HUES64 (cell line): ENCODE data around the gene SPRYD3.
"Not testable (repeated sequence)": the region's sequence is repeated elsewhere in the genome, so short reads cannot be mapped to it uniquely, and the experiment has no call there.

ENCODE experiments used
- H3K27ac ChIP-seq: 2 replicates; pipeline ENCODE4 v1.7.0; 2013; ENCODE audit warnings: low read depth, low read length, inconsistent platforms
- H3K27me3 ChIP-seq: 2 replicates; pipeline ENCODE4 v1.6.1; 2013; ENCODE audit warnings: mild to moderate bottlenecking, low read length; ENCODE audit not compliant: insufficient read depth
- H3K36me3 ChIP-seq: 2 replicates; pipeline ENCODE4 v1.6.1; 2013; ENCODE audit warnings: mild to moderate bottlenecking, low read length; ENCODE audit not compliant: insufficient read depth
- H3K4me1 ChIP-seq: 2 replicates; pipeline ENCODE4 v1.6.1; 2013; ENCODE audit warnings: mild to moderate bottlenecking, low read length, moderate library complexity; ENCODE audit not compliant: insufficient read depth
- H3K4me3 ChIP-seq: 2 replicates; pipeline ENCODE4 v1.5.1; 2013; ENCODE audit warnings: mild to moderate bottlenecking, low read length, moderate library complexity
- H3K9ac ChIP-seq: 2 replicates; pipeline ENCODE4 v1.6.1; 2013; ENCODE audit warnings: mild to moderate bottlenecking, low read depth, low read length
- H3K9me3 ChIP-seq: 2 replicates; pipeline ENCODE4 v1.6.1; 2013; ENCODE audit warnings: low read depth, low read length; ENCODE audit not compliant: insufficient read depth
- WGBS: fragments of 150-250, 120-280 bp; methylation state at CpG from one replicate; pipeline ENCODE4 v1.1.7; 2013; ENCODE audit warnings: missing lambda C conversion rate; 5-methylcytosine and 5-hydroxymethylcytosine counted together

Gene SPRYD3

DNA sequence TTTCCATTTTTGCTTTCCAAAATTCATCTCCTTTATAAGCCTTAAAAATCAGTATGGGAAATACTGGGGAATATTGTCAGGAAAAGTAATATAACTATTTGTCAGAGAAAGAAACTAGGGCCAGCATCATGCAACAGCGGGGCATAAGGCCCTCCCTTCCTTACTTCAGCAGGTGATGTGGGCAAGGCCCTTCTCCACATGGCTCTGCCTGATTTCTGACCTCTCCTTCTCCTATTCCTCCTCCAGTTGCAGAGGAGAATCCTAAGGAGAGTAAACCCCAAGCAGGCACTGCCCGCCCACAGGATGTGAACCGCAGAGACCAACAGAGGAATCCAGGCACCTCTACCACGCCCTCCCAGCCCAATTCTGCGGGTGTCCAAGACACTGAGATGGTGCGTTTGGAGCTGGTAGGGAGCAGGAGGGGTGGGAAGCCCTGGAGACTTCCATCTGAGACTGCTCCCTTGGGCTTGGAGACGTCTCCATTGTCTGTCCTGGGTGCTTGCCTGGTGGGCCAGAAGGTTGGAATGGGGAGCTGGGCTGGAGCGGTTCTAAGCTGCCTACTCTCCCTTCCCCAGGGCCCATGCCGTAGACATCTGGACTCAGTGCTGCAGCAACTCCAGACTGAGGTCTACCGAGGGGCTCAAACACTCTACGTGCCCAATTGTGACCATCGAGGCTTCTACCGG lies 21.4 kb upstream of the SPRYD3 start:
- Histone ChIP-seq H3K4me1 (peaks cover 12% of the 10 kb centered on the region), H3K27ac (no peak overlapping the region), H3K36me3 (no peaks in the 10 kb centered on the region), H3K9me3 (no peaks in the 10 kb centered on the region), H3K9ac (no peak overlapping the region), H3K27me3 (peaks cover 36% of the 10 kb centered on the region), H3K4me3 (no peak overlapping the region)
- WGBS, result 81% methylated on average over 13 of the region's 13 CpGs

DNA sequence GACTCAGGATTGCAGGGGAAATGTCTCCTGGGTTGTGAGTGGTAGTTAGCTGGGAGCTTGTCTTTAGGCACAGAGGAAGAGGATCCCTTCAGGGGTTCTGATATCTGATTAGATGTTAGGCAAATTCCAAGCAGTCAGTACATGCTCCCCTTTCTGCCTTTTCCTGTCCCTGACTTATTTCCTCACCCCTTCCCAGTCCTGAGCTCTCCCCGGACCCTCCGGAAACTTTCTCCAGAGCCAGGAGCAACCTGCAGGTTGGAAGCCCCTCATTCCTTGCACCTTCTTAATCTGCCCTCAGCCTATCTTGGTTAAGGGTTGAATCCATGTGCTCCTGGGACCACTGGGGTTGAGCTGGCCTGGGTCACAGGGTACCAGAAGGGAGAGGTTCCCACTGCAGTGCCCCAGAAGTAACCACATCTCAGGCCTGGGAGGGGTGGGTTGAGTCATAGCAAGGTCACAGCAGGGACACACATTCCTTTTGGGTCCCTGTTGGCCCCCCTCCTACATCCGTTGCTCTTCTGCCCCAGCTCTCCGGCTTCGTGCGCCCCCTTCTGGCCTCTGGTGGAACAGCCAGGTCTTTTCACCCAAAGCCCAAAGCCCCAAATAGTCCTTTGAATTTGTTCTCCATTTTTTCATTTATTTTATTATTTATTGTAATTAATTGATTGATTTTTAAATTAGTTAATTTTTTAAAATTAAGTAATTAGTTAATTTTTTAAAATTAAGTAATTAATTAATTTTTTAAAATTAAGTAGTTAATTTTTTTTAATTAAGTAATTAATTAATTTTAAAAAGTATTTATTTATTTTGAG lies 20.1 kb upstream of the SPRYD3 start:
- H3K27me3 ChIP-seq, result peaks cover 37% of the 10 kb centered on the region
- no peak overlapping the region for H3K9ac ChIP-seq
- WGBS, result 6% methylated on average over 6 of the region's 6 CpGs
- peak overlapping the region; percentile 76 for H3K4me3 ChIP-seq
- no peaks in the 10 kb centered on the region for H3K9me3 ChIP-seq
- no peaks in the 10 kb centered on the region for H3K36me3 ChIP-seq
- peaks cover 13% of the 10 kb centered on the region for H3K4me1 ChIP-seq
- H3K27ac ChIP-seq, result no peak overlapping the region

- Histone ChIP-seq H3K27ac (no peak overlapping the region), H3K27me3 (peaks cover 42% of the 10 kb centered on the region), H3K9ac (no peak overlapping the region), H3K4me3 (peak overlapping the region; percentile 76), H3K4me1 (peaks cover 21% of the 10 kb centered on the region), H3K36me3 (no peaks in the 10 kb centered on the region), H3K9me3 (no peaks in the 10 kb centered on the region)
- 14% methylated on average over 12 of the region's 13 CpGs for whole genome bisulfite sequencing
Observed at GRCh38 chr12:53098354-53098981, 19.3 kb upstream of the SPRYD3 start.

DNA sequence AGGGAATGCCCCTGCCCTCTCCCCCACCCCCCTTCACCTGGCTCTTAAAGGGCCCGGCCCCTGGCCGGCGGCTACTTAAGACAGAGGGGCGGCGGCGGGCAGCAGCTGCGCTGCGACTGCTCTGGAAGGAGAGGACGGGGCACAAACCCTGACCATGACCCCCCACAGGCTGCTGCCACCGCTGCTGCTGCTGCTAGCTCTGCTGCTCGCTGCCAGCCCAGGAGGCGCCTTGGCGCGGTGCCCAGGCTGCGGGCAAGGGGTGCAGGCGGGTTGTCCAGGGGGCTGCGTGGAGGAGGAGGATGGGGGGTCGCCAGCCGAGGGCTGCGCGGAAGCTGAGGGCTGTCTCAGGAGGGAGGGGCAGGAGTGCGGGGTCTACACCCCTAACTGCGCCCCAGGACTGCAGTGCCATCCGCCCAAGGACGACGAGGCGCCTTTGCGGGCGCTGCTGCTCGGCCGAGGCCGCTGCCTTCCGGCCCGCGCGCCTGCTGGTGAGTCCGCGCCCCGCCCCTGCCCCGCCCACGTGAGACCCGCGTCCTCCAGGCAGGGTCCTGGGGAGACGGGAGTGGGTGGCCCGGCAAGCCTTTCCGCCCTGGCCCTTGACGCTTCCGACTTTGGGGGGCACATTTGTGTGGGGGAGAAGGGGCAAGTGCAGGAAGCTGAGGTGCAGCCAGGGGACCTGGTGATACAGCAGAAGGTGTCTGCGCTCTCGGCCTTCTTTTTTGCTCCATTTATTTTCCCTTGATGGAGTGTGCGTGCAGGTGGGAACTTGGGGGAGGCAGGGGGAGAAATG lies 18.6 kb upstream of the SPRYD3 start, which contains the start of gene IGFBP6:
TSS of gene IGFBP6 (plus strand) at position 104 of the 790 bp plus-strand sequence. CDS start at position 155, 51 bp downstream.
- Histone ChIP-seq H3K27ac (no peak within 1 kb of the TSS), H3K4me1 (peaks cover 21% of the 10 kb centered on the region), H3K9ac (no peak within 1 kb of the TSS), H3K9me3 (no peaks in the 10 kb centered on the region), H3K36me3 (no peaks in the 10 kb centered on the region), H3K27me3 (peaks cover 42% of the 10 kb centered on the region), H3K4me3 (peak within 1 kb of the TSS; percentile 76)
- WGBS, result under 1% methylated on average over 51 of the region's 51 CpGs

- peak overlapping the region; percentile 76 for H3K4me3 ChIP-seq
- H3K9me3 ChIP-seq, result no peaks in the 10 kb centered on the region
- WGBS, result 0% methylated on average over 9 of the region's 9 CpGs
- no peak overlapping the region for H3K9ac ChIP-seq
- H3K36me3 ChIP-seq, result no peaks in the 10 kb centered on the region
- H3K27me3 ChIP-seq, result peaks cover 42% of the 10 kb centered on the region
- no peak overlapping the region for H3K27ac ChIP-seq
- H3K4me1 ChIP-seq, result peaks cover 21% of the 10 kb centered on the region
Observed at GRCh38 chr12:53097207-53097563, 18.0 kb upstream of the SPRYD3 start.

DNA sequence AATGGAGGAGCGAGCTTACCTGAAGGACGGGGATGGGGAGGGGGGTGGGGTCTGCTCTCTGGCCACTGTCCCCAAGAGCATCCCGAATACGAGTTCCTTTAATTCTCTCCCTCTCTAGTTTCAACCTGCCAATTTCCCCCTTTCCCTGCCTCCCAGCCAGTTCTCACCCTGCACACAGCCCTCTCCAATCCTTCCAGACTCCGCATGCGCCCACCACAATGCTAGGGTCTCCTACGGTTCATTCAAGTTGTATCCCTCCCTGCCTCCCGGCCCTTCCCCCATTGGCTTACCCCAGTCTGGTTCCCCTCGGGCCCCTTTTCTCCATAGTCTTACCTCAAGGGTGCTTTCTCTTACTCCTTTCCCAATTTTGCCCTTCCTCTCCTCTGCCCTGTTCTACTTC lies 17.6 kb upstream of the SPRYD3 start:
- H3K9ac ChIP-seq, result no peak overlapping the region
- no peaks in the 10 kb centered on the region for H3K9me3 ChIP-seq
- no peak overlapping the region for H3K27ac ChIP-seq
- peak overlapping the region; percentile 76 for H3K4me3 ChIP-seq
- H3K4me1 ChIP-seq, result peaks cover 21% of the 10 kb centered on the region
- no peaks in the 10 kb centered on the region for H3K36me3 ChIP-seq
- 2% methylated on average over 9 of the region's 9 CpGs for WGBS
- peaks cover 42% of the 10 kb centered on the region for H3K27me3 ChIP-seq

DNA sequence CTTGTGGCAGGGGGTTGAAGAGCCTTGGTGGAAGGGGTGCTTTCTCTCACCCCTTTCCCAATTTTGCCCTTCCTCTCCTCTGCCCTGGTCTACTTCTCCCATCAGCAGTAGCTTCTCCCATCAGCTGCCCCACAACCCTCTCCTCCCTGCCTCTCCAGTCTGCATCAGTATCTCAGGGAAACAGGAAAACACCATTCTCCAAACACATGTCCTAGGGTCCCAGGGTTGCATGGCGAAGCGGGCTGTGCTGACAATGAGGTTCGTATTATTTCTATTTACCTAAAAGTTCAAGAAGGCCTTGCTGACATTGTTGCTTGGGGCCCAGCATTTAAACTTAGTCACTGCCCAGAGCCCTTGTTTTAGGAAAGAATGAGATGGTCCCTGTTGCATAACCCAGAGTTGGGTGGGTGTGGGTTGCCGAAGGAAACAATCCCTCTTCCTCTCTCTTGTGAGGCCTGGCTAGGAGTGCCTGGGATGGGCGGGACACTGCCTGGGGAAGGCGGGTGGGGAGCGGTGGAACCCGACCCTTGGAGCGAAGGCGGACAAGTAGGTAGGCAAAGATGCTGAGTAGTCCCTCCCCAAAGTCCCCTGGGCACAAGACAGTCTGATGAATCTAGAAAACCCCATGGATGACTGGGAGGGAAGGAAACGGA lies 17.0 kb upstream of the SPRYD3 start:
- Histone ChIP-seq H3K4me3 (peak overlapping the region; percentile 76), H3K4me1 (peaks cover 25% of the 10 kb centered on the region), H3K9ac (no peak overlapping the region), H3K9me3 (no peaks in the 10 kb centered on the region), H3K36me3 (no peaks in the 10 kb centered on the region), H3K27me3 (peaks cover 42% of the 10 kb centered on the region), H3K27ac (no peak overlapping the region)
- 23% methylated on average over 11 of the region's 11 CpGs for WGBS

DNA sequence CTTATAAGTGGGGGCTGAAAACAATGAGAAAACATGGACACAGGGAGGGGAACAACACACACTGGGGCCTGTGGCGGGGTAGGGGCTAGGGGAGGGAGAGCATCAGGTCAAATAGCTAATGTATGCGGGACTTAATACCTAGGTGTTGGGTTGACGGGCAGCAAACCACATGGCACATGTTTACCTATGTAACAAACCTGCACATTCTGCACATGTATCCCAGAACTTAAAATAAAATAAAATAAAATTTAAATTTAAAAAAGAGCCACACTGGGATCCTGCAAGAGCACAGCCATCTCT lies 16.4 kb upstream of the SPRYD3 start:
- Histone ChIP-seq H3K27me3 (peaks cover 42% of the 10 kb centered on the region), H3K4me1 (peaks cover 25% of the 10 kb centered on the region)
- not testable (repeated sequence) for H3K9me3 ChIP-seq, H3K36me3 ChIP-seq, H3K9ac ChIP-seq, H3K27ac ChIP-seq, H3K4me3 ChIP-seq
- 88% methylated on average over 3 of the region's 3 CpGs for WGBS

DNA sequence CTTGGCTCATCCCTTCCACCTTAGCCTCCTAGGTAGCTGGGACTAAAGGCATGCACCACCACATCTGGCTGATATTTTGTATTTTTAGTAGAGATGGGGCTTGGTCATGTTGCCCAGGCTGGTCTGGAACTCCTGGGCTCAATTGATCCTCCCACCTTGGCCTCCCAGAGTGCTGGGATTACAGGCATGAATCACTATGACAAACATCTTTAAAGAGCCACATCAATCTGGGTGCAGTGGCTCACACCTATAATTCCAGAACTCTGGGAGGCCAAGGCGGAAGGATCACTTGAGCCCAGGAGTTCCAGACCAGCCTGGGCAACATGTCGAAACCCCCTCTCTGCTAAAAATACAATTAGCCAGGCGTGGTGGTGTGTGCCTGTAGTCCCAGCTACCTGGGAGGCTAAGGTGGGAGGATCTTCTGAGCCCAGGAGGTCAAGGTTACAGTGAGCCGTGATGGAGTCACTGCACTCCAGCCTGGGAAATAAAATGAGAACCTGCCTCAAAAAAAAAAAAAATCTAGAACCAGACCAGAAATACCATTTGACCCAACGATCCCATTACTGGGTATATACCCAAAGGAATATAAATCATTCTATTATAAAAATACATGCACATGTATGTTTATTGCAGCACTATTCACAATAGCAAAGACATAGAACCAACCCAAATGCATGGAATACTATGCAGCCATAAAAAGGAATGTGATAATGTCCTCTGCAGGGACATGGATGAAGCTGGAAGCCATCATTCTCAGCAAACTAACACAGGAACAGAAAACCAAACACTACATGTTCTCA lies 15.8 kb upstream of the SPRYD3 start:
- not testable (repeated sequence) for H3K36me3 ChIP-seq, H3K4me3 ChIP-seq, H3K9me3 ChIP-seq, H3K27ac ChIP-seq, H3K9ac ChIP-seq
- H3K27me3 ChIP-seq, result peaks cover 42% of the 10 kb centered on the region
- 96% methylated on average over 4 of the region's 5 CpGs for WGBS
- H3K4me1 ChIP-seq, result peaks cover 25% of the 10 kb centered on the region

DNA sequence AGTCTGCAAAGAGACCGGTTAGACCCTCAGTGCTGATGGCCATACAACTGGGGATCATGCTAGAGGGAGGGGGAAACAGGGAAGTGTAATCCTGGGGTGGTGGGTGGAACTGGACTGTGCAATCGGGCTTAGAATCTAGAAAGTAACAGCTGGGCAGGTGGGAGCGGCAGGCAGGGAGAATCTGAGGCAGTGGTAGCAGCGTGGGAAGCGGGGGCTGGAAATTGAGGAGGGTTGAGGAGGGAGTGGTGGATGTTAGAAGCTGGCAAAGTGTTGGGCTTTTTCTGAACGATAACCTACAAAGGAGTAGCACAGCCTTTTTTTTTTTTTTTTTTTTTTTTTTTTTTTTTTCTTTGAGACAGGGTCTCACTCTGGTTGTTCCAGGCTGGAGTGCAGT lies 15.2 kb upstream of the SPRYD3 start:
- Histone ChIP-seq H3K4me1 (peaks cover 25% of the 10 kb centered on the region), H3K9me3 (no peaks in the 10 kb centered on the region), H3K27ac (no peak overlapping the region), H3K36me3 (no peaks in the 10 kb centered on the region), H3K4me3 (no peak overlapping the region), H3K27me3 (peaks cover 42% of the 10 kb centered on the region), H3K9ac (no peak overlapping the region)
- 88% methylated on average over 5 of the region's 6 CpGs for WGBS
